ENCODE data around the gene SAXO1.

The SAXO1 gene, protein sequence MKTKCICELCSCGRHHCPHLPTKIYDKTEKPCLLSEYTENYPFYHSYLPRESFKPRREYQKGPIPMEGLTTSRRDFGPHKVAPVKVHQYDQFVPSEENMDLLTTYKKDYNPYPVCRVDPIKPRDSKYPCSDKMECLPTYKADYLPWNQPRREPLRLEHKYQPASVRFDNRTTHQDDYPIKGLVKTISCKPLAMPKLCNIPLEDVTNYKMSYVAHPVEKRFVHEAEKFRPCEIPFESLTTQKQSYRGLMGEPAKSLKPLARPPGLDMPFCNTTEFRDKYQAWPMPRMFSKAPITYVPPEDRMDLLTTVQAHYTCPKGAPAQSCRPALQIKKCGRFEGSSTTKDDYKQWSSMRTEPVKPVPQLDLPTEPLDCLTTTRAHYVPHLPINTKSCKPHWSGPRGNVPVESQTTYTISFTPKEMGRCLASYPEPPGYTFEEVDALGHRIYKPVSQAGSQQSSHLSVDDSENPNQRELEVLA

GRCh38 chr9:19033015-19033414, at the start of gene SAXO1:
Gene SAXO1, minus strand, starts transcription at chr9:19033209. Its CDS starts 301 bp downstream, at chr9:19032908.
- Histone ChIP-seq H3K27ac (ENCODE audit: low read depth, low read length) (no peak within 1 kb of the TSS), H3K4me1 (ENCODE audit: control insufficient read depth, insufficient read depth, low read length) (no peaks in the 10 kb centered on the region), H3K9ac (ENCODE audit: low read length) (no peak within 1 kb of the TSS), H3K4me3 (ENCODE audit: low read length) (no peak within 1 kb of the TSS), H3K36me3 (ENCODE audit: control insufficient read depth, insufficient read depth, low read length) (no peaks in the 10 kb centered on the region), H3K27me3 (ENCODE audit: control insufficient read depth, insufficient read depth, low read length) (no peaks in the 10 kb centered on the region)

DNA sequence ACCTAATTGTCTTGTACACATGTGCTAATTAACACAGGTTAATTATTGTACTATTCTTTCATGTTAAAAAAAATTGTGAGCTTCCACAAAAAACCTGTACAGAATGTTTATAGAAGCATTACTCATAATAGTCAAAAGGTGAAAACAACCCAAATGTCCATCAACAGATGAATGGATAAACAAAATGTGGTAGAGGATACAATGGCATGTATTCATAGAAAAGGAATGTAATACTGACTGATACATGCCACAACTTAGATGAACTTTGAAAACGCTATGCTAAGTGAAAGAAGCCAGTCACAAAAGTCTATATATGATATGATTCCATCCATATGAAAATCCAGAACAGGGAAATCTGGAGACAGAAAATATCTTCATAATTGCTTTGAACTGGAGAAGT, 41.8 kb upstream of the SAXO1 start:
- Histone ChIP-seq H3K27me3 (ENCODE audit: control insufficient read depth, insufficient read depth, low read length) (no peaks in the 10 kb centered on the region), H3K27ac (ENCODE audit: low read depth, low read length) (no peak overlapping the region), H3K36me3 (ENCODE audit: control insufficient read depth, insufficient read depth, low read length) (peaks cover 3% of the 10 kb centered on the region), H3K9ac (ENCODE audit: low read length) (no peak overlapping the region), H3K4me3 (ENCODE audit: low read length) (no peak overlapping the region), H3K4me1 (ENCODE audit: control insufficient read depth, insufficient read depth, low read length) (no peaks in the 10 kb centered on the region)

GRCh38 chr9:19074229-19074628, 41.2 kb upstream of the SAXO1 start:
- no peaks in the 10 kb centered on the region for H3K4me1 ChIP-seq (ENCODE audit: control insufficient read depth, insufficient read depth, low read length)

GRCh38 chr9:19057033-19057432, 24.0 kb upstream of the SAXO1 start:
- peaks cover 3% of the 10 kb centered on the region for H3K36me3 ChIP-seq (ENCODE audit: control insufficient read depth, insufficient read depth, low read length)
- H3K4me3 ChIP-seq (ENCODE audit: low read length): no peak overlapping the region
- no peak overlapping the region for H3K9ac ChIP-seq (ENCODE audit: low read length)
- no peaks in the 10 kb centered on the region for H3K4me1 ChIP-seq (ENCODE audit: control insufficient read depth, insufficient read depth, low read length)
- no peaks in the 10 kb centered on the region for H3K27me3 ChIP-seq (ENCODE audit: control insufficient read depth, insufficient read depth, low read length)
- H3K27ac ChIP-seq (ENCODE audit: low read depth, low read length): no peak overlapping the region

More at GRCh38 chr9:19074229-19074628, 41.2 kb upstream of the SAXO1 start:
- Histone ChIP-seq H3K9ac (ENCODE audit: low read length) (no peak overlapping the region), H3K4me3 (ENCODE audit: low read length) (no peak overlapping the region), H3K36me3 (ENCODE audit: control insufficient read depth, insufficient read depth, low read length) (peaks cover 5% of the 10 kb centered on the region), H3K27me3 (ENCODE audit: control insufficient read depth, insufficient read depth, low read length) (no peaks in the 10 kb centered on the region), H3K27ac (ENCODE audit: low read depth, low read length) (no peak overlapping the region)

DNA sequence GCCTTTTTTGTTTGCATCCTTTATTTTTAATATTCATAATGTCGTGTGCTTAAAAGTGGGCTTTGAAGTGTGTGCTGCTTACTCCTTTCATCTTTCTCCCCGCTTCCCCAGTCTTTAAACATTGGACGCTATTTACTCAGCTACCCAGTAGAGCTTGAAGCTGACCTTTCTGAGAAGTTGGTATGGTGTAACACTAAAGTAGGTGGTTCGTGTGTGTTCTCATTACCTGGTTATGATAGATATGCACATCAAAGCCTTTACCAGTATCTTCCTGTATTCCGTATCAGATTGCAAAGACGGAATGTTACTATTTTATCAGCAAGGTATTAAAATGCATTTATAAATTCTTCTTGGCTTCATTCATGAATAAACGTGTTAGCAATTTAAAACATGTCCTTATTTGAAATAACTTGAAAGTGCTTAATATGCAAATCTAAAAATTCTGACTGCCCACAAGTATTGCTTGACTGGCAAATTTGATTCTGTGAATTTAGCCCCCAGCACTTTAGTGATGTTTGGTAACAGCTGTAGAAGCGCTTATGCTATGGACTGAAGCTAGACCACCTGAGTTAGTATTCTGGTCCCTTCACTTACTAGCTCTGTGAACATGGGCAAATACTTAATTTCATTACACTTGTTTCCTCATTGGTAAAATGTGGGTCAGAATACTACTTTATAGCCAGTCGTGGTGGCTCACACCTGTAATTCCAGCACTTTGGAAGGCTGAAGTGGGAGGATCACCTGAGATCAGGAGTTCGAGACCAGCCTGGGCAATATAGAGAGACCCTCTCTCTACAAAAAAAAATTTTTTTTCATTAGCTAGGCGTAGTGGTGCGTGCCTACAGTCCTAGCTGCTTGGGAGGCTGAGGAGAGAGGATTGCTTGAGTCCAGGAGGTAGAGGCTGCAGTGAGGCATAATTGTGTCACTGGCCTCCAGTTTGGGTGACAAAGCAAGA, 17.9 kb upstream of the SAXO1 start:
- no peaks in the 10 kb centered on the region for H3K36me3 ChIP-seq (ENCODE audit: control insufficient read depth, insufficient read depth, low read length)
- H3K27ac ChIP-seq (ENCODE audit: low read depth, low read length): no peak overlapping the region
- H3K9ac ChIP-seq (ENCODE audit: low read length): no peak overlapping the region
- peaks cover 12% of the 10 kb centered on the region for H3K4me1 ChIP-seq (ENCODE audit: control insufficient read depth, insufficient read depth, low read length)
- H3K27me3 ChIP-seq (ENCODE audit: control insufficient read depth, insufficient read depth, low read length): no peaks in the 10 kb centered on the region
- peak overlapping the region; percentile 99 for H3K4me3 ChIP-seq (ENCODE audit: low read length)

GRCh38 chr9:19049917-19050636, 17.1 kb upstream of the SAXO1 start:
- H3K9ac ChIP-seq (ENCODE audit: low read length): peak overlapping the region; percentile 74
- H3K36me3 ChIP-seq (ENCODE audit: control insufficient read depth, insufficient read depth, low read length): no peaks in the 10 kb centered on the region
- H3K27me3 ChIP-seq (ENCODE audit: control insufficient read depth, insufficient read depth, low read length): no peaks in the 10 kb centered on the region
- H3K4me3 ChIP-seq (ENCODE audit: low read length): peak overlapping the region; percentile 99
- H3K27ac ChIP-seq (ENCODE audit: low read depth, low read length): peak overlapping the region; percentile 91
- peaks cover 12% of the 10 kb centered on the region for H3K4me1 ChIP-seq (ENCODE audit: control insufficient read depth, insufficient read depth, low read length)

GRCh38 chr9:19048966-19049916, 16.2 kb upstream of the SAXO1 start, which contains the start of gene RRAGA:
Gene RRAGA, plus strand, starts transcription at chr9:19049427. Its CDS starts 233 bp downstream, at chr9:19049660.
- Histone ChIP-seq H3K4me1 (ENCODE audit: control insufficient read depth, insufficient read depth, low read length) (peaks cover 12% of the 10 kb centered on the region), H3K27ac (ENCODE audit: low read depth, low read length) (peak within 1 kb of the TSS; percentile 91), H3K4me3 (ENCODE audit: low read length) (peak within 1 kb of the TSS; percentile 99), H3K36me3 (ENCODE audit: control insufficient read depth, insufficient read depth, low read length) (no peaks in the 10 kb centered on the region), H3K9ac (ENCODE audit: low read length) (peak within 1 kb of the TSS; percentile 96), H3K27me3 (ENCODE audit: control insufficient read depth, insufficient read depth, low read length) (no peaks in the 10 kb centered on the region)

GRCh38 chr9:19036611-19037010, 3.6 kb upstream of the SAXO1 start:
- no peak overlapping the region for H3K4me3 ChIP-seq (ENCODE audit: low read length)
- no peaks in the 10 kb centered on the region for H3K27me3 ChIP-seq (ENCODE audit: control insufficient read depth, insufficient read depth, low read length)
- no peaks in the 10 kb centered on the region for H3K4me1 ChIP-seq (ENCODE audit: control insufficient read depth, insufficient read depth, low read length)
- H3K27ac ChIP-seq (ENCODE audit: low read depth, low read length): no peak overlapping the region
- no peaks in the 10 kb centered on the region for H3K36me3 ChIP-seq (ENCODE audit: control insufficient read depth, insufficient read depth, low read length)
- H3K9ac ChIP-seq (ENCODE audit: low read length): no peak overlapping the region

GRCh38 chr9:19032406-19032805, 603 bp downstream of the SAXO1 start:
- no peak overlapping the region for H3K4me3 ChIP-seq (ENCODE audit: low read length)
- H3K27ac ChIP-seq (ENCODE audit: low read depth, low read length): no peak overlapping the region
- no peak overlapping the region for H3K9ac ChIP-seq (ENCODE audit: low read length)
- no peaks in the 10 kb centered on the region for H3K27me3 ChIP-seq (ENCODE audit: control insufficient read depth, insufficient read depth, low read length)
- H3K36me3 ChIP-seq (ENCODE audit: control insufficient read depth, insufficient read depth, low read length): no peaks in the 10 kb centered on the region
- H3K4me1 ChIP-seq (ENCODE audit: control insufficient read depth, insufficient read depth, low read length): no peaks in the 10 kb centered on the region

GRCh38 chr9:19030899-19031298, 2.1 kb downstream of the SAXO1 start:
- Histone ChIP-seq H3K4me1 (ENCODE audit: control insufficient read depth, insufficient read depth, low read length) (no peaks in the 10 kb centered on the region), H3K27me3 (ENCODE audit: control insufficient read depth, insufficient read depth, low read length) (no peaks in the 10 kb centered on the region), H3K4me3 (ENCODE audit: low read length) (no peak overlapping the region), H3K9ac (ENCODE audit: low read length) (no peak overlapping the region), H3K36me3 (ENCODE audit: control insufficient read depth, insufficient read depth, low read length) (no peaks in the 10 kb centered on the region), H3K27ac (ENCODE audit: low read depth, low read length) (no peak overlapping the region)

DNA sequence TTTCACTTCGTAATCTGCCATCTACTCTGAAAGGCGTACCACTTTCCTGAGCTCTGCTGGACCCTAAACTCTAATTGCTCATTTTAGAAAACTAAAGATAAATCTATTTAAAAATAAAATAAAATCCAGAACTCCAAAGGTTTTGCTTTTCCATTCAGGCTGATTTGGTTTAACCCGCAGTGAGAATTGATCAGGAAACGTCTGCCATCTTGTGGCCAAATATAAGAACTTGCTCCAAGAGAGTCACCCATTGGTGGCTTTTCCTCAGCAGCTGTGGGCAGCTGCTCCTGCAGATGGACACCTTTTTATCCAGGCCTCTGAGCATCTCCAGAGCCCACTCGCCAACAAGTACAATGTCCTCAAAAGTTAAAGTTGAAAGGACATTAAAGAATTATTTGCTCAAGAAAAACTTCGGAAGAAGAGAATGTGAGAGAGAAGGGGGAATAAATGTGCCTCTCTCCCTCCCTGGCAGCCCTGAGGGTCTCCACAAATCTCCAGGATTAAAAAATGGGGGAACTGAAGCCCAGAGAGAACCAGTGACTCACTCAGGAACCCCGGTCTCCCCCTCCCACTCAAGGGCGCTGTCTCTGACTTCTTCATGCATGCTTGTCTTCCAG, 4.1 kb downstream of the SAXO1 start:
- Histone ChIP-seq H3K4me3 (ENCODE audit: low read length) (no peak overlapping the region), H3K27ac (ENCODE audit: low read depth, low read length) (no peak overlapping the region), H3K4me1 (ENCODE audit: control insufficient read depth, insufficient read depth, low read length) (no peaks in the 10 kb centered on the region), H3K9ac (ENCODE audit: low read length) (no peak overlapping the region), H3K27me3 (ENCODE audit: control insufficient read depth, insufficient read depth, low read length) (no peaks in the 10 kb centered on the region), H3K36me3 (ENCODE audit: control insufficient read depth, insufficient read depth, low read length) (no peaks in the 10 kb centered on the region)
